Activated CD8-positive, alpha-beta memory T cell treated with anti-CD3 and anti-CD28 coated beads, Interleukin-2, amount 50 U/mL, for 24 hours (primary cell): ENCODE results near the gene DDA1.
"Not testable (repeated sequence)": the region's sequence is repeated elsewhere in the genome, so short reads cannot be mapped to it uniquely, and the experiment has no call there.

Experiments used
- DNase-seq: peaks from one replicate; pipeline ENCODE4 v3.0.0-alpha.2; 2020; ENCODE audit errors: extremely low read depth

The DDA1 gene

DNA sequence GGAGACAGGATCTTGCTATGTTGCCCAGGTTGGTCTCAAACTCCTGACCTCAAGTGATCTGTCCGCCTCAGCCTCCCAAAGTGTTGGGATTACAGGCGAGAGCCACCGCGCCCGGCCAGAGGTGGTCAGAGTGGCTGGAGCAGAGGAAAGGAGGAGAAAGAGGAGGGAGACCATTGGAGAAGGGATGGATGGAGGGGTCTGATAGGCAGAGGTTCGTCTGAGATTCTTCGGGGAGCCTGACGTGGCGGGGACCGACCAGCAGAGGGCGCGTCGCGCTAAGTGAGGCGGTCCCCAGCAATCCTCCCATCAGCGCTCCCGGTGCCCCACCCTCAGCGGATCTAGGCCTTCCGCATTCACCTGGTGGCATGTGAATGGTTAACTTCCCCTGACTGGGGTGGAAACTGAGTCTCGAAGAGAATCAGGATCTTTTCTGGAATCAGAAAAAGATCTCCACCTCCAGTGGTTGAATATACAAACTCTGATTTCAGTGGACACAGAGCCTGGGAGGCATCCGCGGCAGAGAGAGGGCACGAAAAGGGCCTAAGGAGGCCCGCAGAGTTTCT lies 36.8 kb downstream of the DDA1 start:
- DNase-seq: no peak

- DNase-seq: no peak
Measured at GRCh38 chr19:17347361-17347760, 38.0 kb downstream of the DDA1 start.

DNA sequence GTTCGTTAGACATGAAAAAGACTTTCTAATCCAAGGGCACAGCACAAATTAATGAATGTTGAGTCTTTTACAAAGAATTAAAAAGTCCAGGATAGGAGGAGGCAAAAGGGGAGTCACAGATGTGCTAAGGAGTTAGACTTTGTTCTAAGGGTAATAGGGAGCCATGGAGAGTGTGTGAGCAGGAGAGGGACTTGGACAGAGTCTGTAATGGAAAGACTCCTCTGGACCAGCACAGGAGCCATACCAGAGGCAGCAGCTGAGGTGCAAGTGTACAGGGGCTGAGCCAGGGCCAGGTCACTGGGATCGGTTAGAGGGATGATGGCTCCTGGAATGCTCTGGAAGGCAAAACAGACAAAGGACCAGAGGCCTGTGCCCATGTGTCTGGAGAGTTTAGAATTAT lies 38.5 kb downstream of the DDA1 start:
- no peak for DNase-seq

GRCh38 chr19:17348700-17349099 lies 39.3 kb downstream of the DDA1 start:
- no peak for DNase-seq

DNA sequence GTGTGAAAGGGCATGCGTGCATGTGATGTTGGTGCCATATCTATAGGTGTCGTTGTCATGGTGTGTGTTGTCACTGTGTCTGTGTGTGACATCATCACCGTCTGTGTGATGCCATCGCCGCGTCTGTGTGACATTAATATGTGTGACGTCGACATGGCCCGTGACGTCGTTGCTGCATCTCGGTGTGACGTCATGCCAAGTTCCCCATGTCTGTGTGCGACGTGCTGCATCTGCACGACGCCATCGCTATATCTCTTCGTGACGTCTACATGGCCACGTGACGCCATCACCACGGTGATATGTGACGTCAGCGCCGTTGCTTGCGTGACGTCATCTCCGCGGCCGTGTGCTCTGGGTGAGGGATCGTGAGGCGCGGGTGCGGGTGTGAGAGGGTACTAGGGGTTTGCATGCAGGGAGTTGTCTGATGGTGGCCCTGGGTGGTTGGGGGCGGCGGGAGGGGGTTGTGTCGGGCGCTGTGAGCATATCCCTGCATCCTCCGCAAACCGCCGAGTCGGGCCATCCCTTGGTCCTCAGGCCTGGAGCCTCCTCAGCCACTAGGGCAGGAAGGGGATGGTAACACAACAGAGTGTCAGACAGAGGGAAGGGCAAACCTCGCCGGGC lies 42.6 kb downstream of the DDA1 start:
- DNase-seq: no peak

DNA sequence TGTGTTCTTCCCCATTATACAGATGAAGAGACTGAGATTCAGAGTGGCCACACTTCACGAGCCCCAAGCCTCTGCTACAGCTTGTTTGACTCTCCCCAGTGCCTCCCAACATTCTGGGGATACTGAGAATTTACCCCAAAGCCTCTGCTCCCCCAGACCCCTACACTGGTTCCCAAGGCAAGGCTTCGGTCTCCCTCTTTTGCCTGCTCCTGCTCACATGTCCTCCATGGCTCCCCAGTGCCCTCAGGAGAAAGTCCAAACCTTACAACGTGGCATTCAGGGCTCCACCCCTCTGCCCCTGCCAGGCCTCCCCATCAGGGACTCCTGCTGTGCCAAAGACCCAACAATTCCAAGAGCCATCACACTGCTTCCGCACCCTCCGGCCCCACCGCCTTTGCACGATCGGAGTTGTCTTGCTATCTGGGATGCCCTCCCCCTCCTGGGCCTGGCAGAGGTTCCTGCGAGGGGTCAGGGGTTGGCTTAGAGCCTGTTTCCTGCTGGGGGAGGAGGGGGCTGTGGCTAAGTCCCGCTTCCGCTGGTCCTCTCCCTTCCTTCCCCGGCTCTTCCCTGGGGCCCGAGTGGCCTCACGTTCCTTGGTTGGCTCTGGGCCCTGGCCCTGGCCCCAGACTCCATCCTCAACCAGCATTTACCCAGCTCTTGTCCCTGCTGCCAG lies 43.4 kb downstream of the DDA1 start:
- DNase-seq: no peak

GRCh38 chr19:17353386-17353785 lies 44.0 kb downstream of the DDA1 start:
- no peak for DNase-seq

- no peak for DNase-seq
Measured at GRCh38 chr19:17357078-17357666, 47.8 kb downstream of the DDA1 start.

DNA sequence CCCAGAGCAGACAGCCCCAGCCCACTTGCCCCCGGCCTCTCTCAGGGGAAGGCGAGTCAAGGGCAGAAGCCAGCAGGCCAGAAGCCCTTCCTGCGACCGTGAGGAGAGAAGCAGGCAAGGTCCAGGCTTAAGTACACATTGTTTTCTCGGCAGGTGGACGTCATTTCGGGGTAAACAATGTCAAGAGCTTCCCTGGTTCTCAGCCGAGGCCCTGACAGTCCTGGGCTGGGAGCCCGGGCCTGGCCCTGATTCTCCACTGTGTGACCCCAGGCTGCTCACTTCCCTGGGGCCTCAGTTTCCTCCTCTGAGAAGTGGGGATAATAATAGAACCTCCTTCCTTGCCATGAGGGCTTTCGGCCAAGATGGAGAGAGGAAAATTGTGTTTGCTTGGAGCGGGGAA lies 48.4 kb downstream of the DDA1 start:
- no peak for DNase-seq

DNA sequence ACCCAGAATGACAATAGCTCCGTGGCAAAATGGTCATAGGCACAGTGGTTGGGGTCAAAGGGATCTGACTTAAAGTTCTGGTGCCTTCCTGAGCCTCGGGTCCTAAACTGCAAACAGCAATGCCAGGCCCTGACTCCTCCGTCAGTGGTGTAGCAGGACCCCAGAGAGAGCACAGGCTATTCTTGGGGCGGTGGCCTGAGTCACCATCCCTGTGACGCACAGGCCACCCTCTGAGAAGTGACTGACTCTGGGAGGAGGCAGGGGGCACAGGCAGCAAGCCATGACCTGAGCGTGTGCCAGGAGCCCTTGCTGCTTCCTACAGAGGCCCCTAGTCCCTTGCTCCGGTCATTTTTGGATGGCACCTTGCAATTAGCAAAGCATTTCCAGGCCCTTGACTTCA lies 49.0 kb downstream of the DDA1 start:
- no peak for DNase-seq

- DNase-seq: no peak
Measured at GRCh38 chr19:17359905-17360800, 50.8 kb downstream of the DDA1 start.

GRCh38 chr19:17363852-17364605 lies 54.7 kb downstream of the DDA1 start:
- DNase-seq: not testable (repeated sequence)

DNA sequence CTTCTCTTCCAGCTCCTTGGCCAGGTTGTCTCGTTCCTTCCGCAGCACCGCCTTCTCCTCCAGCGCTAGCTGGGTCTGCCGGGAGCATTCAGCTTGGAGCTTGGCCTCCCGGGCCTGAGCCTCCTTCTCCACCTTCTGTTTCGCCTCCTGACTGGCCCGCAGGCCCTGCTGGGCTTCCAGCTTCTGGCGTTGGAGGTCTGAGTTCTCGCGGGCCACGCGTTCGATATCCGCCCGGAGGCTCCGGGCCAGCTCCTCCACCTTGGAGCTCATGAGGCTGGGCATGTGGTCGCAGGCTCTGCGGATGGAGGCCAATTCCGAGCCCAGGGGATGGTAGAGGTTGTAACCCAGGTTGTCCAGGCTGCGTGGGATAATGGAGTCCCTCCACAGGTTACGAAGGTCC lies 56.0 kb downstream of the DDA1 start:
- DNase-seq: no peak

GRCh38 chr19:17370026-17370587 lies 60.7 kb downstream of the DDA1 start:
- no peak for DNase-seq
